Testis (tissue), 3 donors: ENCODE measurements around the gene B4GALT1. TPM values are rescaled to one million over a fixed set of nuclear protein-coding genes. Genes with fewer than 3 reads are reported as not detected.

Source experiments
- DNase-seq: peaks from one replicate; pipeline ENCODE4 v3.0.0-alpha.2; 2019
- H3K27ac ChIP-seq, 2 donors: fragments of 200-600 bp; sonication (generic); one replicate each; pipeline ENCODE4 v1.5.1; 2019
- H3K27me3 ChIP-seq: fragments of 200-600 bp; sonication (generic); one replicate; pipeline ENCODE4 v1.5.1; 2019
- H3K36me3 ChIP-seq: fragments of 200-600 bp; sonication (generic); one replicate; pipeline ENCODE4 v1.5.1; 2017; ENCODE audit warnings: low read depth; ENCODE audit errors: missing control alignments
- H3K4me1 ChIP-seq: fragments of 200-600 bp; sonication (generic); one replicate; pipeline ENCODE4 v1.5.1; 2019
- H3K4me3 ChIP-seq, 2 donors: fragments of 200-600 bp; sonication (generic); one replicate each; pipeline ENCODE4 v1.5.1; 2017 to 2019
- H3K9me3 ChIP-seq: fragments of 200-600 bp; sonication (generic); one replicate; pipeline ENCODE4 v1.5.1; 2017
- CTCF ChIP-seq, 3 experiments: fragments of 450-650 bp in 2 of 3; fragments of 200-600 bp in 1 of 3; sonication (generic) in 1 of 3; IDR thresholded peaks; one replicate each; pipeline ENCODE4 v1.5.1; 2016 to 2019; ENCODE audit warnings: antibody characterized with exemption in 3 of 3, mild to moderate bottlenecking in 2 of 3, moderate library complexity in 1 of 3
- POLR2A ChIP-seq: fragments of 450-650 bp; IDR thresholded peaks from one replicate; pipeline ENCODE4 v1.6.1; 2017; ENCODE audit warnings: antibody characterized with exemption, mild to moderate bottlenecking, moderate library complexity
- WGBS, 2 donors: methylation state at CpG; one replicate each; pipeline ENCODE4 v1.1.5; 2018; 5-methylcytosine and 5-hydroxymethylcytosine counted together
- intact Hi-C: fragments of 100-400 bp; cut with DNase I; formaldehyde crosslinking; loops from one replicate; pipeline ENCODE4 v1.15.1; 2023; ENCODE audit warnings: low total_unique reads
- polyA plus RNA-seq: library from polyadenylated mRNA; stranded (reverse); fragments of 350-450 nt; fragmentation: Illumina TruSeq; extraction: RNeasy Lipid Tissue Mini Kit (QIAGEN cat#74804); gene quantifications from one replicate; pipeline ENCODE4 v1.2.3, GENCODE V29; 2014; ENCODE audit warnings: low read depth, low replicate concordance; ENCODE audit not compliant: insufficient read depth
- total RNA-seq, 2 donors: library from RNA; depleted of rRNA; stranded (reverse); fragments of >200 nt; gene quantifications; one replicate each; pipeline ENCODE4 v1.2.3, GENCODE V29; 2016

The B4GALT1 gene
- total and polyA plus RNA-seq, 3 donors from 2014 or later = 112 to 212 (median 192) TPM

- intact Hi-C loops = no loop called here
- peak overlapping the region; percentile 74 to 78 for H3K27ac ChIP-seq
- H3K36me3 ChIP-seq = no peaks in the 10 kb centered on the region
- no peak overlapping the region for H3K4me3 ChIP-seq
- WGBS, 2 donors = 39 to 47% methylated on average over 3 to 18 of the region's 18 CpGs
- no peaks in the 10 kb centered on the region for H3K9me3 ChIP-seq
- TF ChIP-seq CTCF (IDR thresholded peaks at IDR 0.05) (no peak), POLR2A (no peak)
- peaks cover 84% of the 10 kb centered on the region for H3K4me1 ChIP-seq
- H3K27me3 ChIP-seq = no peaks in the 10 kb centered on the region
- DNase-seq = peak; percentile 96
These were observed 27.5 kb downstream of the B4GALT1 start for GRCh38 chr9:33139421-33140228.

GRCh38 chr9:33138768-33139167 lies 28.4 kb downstream of the B4GALT1 start:
- peak overlapping the region; percentile 74 to 78 for H3K27ac ChIP-seq
- TF ChIP-seq POLR2A (no peak), CTCF (IDR thresholded peaks at IDR 0.05) (no peak)
- H3K36me3 ChIP-seq = no peaks in the 10 kb centered on the region
- no peaks in the 10 kb centered on the region for H3K27me3 ChIP-seq
- peak; percentile 11 for DNase-seq
- no peak overlapping the region for H3K4me3 ChIP-seq
- intact Hi-C loops = no loop called here
- 83 to 90% methylated on average over 7 of the region's 7 CpGs for WGBS, 2 donors
- peaks cover 93% of the 10 kb centered on the region for H3K4me1 ChIP-seq
- H3K9me3 ChIP-seq = no peaks in the 10 kb centered on the region

GRCh38 chr9:33137781-33138264 lies 29.3 kb downstream of the B4GALT1 start:
- peaks cover 96% of the 10 kb centered on the region for H3K4me1 ChIP-seq
- intact Hi-C loops = no loop called here
- DNase-seq = peak; percentile 13
- 87% methylated on average over 4 to 11 of the region's 11 CpGs for WGBS, 2 donors
- no peaks in the 10 kb centered on the region for H3K27me3 ChIP-seq
- no peak overlapping the region for H3K4me3 ChIP-seq
- H3K27ac ChIP-seq = peak overlapping the region in 1 of 2 donors; percentile 78
- TF ChIP-seq CTCF (IDR thresholded peaks at IDR 0.05) (no peak), POLR2A (no peak)
- H3K9me3 ChIP-seq = no peaks in the 10 kb centered on the region
- no peaks in the 10 kb centered on the region for H3K36me3 ChIP-seq

- peak; percentile 14 for DNase-seq
- Histone ChIP-seq H3K4me3 (no peak overlapping the region), H3K36me3 (no peaks in the 10 kb centered on the region), H3K4me1 (peaks cover 92% of the 10 kb centered on the region), H3K9me3 (no peaks in the 10 kb centered on the region), H3K27me3 (no peaks in the 10 kb centered on the region), H3K27ac (peak overlapping the region; percentile 73 to 78)
- TF ChIP-seq CTCF (IDR thresholded peaks at IDR 0.05) (no peak), POLR2A (no peak)
- 63 to 67% methylated on average over 10 of the region's 10 CpGs for WGBS, 2 donors
- intact Hi-C loops = no loop called here
These were observed 30.1 kb downstream of the B4GALT1 start for GRCh38 chr9:33136721-33137670.
